ENCODE data around the gene CTSL.

The CTSL gene

DNA sequence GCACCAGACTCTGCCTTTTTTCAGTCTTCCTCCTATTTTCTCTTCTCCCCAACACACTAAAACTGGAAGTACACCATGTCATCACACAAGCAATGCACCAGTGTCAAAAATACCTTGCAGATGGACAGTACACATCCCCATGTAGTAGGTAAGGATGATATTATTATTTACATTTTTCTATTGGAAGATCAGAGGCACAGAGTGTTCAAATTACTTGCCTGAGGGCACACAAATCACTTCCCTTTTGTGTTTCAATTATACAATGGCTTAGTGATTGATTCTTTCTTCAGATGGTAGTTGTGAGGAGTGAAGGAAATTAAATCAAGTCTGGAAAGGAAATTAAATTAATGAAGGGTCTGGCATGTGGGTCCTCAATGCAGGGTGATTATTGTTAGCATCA lies 39.6 kb downstream of the CTSL start:
- DNase-seq, result no peak

DNA sequence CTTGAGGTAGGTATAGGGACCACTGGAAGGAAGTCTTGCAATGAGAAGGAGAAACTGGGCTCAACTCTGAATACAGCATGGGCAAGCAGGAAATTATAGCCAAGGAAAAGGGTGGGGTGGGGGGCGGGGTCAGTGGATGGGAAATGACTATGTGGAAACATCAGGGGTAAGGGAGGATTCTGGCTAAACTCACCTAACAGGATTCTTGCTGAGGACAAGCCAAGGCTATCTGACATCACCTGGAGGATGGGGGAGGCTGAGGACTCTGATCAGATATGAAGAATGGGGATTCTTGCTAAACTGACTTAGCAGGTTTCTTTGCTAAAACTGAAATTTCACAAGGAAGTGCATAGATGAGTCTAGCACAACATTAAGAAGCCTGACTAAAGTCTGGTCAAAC lies 40.8 kb downstream of the CTSL start:
- no peak for DNase-seq

DNA sequence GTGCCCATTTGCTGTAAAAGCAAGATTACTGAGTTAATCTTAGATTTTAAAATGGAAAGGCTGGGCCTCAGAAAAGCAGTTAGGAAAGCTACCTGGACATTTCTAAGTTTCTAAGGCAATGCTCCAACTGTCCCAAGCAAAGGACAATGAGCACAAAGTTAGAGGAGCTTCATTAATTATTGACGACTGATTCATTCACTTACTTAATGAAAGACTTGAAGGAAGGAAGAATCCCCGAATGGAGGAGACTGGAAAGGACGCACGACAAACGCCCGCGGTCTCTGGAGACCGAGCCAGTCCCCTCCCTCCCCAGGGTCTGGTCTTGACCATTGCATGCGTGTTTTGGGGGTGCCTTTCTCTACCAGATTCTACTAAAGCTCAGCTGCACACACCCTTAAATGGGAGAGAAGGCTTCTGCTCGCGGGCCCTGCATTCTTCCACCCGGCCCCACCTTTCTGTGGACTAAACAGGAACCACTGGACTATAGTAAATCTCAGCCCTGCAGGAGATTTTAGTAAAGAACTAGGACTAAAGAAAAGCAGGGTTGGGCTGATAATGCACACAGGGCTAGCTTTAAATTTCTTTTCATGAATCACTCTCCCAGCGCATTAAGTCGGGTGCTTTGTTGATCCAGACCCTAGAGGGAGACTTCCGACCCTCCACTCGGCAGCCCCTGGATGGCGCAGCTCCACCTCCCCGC lies 44.8 kb downstream of the CTSL start:
- no peak for DNase-seq

DNA sequence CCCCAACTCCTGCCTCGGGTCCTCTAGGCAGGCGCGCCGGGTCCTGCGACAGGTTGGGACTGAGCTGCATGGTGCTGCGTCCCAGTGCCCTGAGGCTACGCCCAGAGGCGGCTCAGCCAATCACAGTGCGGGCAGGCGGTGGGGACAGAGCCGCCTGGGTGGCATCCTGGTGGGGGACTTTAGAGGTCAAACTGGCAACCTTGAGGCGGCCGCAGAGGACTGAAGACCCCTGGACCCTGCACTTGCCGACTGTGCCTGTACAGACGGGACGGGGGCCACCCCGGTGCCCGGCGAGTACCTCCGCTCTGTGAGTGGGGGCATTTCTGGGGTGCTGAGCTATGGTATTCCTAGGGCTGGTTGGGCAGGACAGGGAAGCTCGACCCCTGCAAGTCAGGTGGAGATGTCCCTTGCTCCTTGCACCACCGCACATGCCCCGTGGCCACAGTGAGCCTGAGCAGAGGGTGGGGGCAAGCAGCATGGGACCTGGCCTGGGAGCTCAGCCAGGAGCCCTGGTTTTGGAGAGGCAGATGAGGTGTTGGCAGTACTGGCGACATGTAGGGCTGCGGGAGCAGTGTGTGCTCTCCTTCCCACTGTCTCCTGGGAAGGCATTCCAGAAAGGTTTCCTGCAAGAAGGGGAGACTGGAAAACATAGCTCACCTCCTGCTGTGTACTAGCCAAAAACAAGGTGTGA lies 45.5 kb downstream of the CTSL start:
- no peak for DNase-seq

DNA sequence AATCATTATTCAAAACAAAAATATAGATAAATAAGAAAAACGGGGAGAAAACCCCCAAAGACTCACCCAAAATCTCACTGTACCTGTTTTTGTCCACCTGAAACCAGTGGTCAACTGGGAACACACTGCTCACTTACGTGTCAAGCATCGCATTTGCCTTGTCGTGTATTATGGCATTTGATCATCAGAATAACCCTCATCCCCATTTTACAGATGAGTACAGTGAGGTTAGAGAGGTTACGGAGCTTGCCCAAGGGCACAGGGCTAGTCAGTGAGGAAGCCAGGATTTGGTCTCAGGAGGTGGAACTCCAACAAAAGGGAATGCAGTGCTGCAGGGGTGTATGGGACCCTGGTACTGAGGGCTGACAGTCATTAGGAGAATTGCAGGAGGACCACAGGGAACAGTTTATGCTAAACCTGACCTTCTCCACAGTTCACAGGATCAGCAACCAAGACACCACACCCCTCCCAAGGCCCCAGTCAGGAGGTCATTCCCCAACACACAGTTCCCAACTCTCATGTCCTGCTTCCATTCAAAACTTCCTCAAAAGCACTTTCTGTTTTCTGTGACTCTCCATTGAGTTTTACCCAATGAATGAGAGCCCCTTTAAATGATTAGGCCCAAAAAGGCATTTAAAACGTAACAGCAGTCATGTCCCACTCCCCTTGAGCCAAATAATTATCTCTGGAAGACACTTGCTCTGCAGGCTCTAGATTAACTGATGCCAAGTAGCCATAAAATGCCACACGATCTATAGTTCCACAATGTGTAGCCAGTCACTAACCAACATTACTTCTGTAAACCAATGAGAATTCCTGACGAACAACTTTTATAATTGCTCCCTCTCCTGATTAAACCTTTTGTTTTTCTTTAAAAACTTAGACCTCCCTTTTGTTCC lies 50.8 kb downstream of the CTSL start:
- no peak for DNase-seq

DNA sequence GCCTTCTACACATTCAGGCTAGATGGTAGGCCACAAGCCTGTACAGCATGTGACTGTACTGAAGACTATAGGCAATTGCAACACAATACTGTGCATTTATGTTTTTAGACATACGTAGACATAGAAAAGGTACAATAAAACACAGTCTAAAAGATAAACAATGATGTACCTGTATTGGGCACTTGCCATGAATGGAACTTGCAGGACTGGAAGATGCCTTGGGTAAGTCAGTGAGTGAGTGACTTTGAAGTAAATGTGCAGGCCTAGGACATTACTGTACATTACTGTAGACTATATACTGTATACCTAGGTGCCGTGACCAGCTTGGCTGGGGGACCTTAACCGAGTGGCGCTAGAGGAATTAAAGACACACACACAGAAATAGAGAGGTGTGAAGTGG lies 53.1 kb downstream of the CTSL start:
- DNase-seq, result no peak

Measured in NCI-H146 (cell line).